Activated CD8-positive, alpha-beta memory T cell treated with anti-CD3 and anti-CD28 coated beads, Interleukin-2, amount 10 ng/mL, durations not matched to agents 7 days and 5 days (primary cell): ENCODE results near the gene DKC1. TPM values are rescaled to one million over a fixed set of nuclear protein-coding genes. Genes with fewer than 3 reads are reported as not detected.
"Not testable (repeated sequence)": the region's sequence is repeated elsewhere in the genome, so short reads cannot be mapped to it uniquely, and the experiment has no call there.

Source experiments
- ATAC-seq: fragments of 150-1000 bp; cut with Tn5 transposase; one replicate; pipeline ENCODE4 v1.10.0; 2021; ENCODE audit warnings: moderate library complexity
- CTCF ChIA-PET: fragments of 350-600 bp; sonication (Branson Sonifier 250); formaldehyde crosslinking; loops from one replicate; lab custom pipeline; 2021; ENCODE audit warnings: antibody characterized with exemption; lab: Charles Lee
- DNase-seq: peaks from one replicate; pipeline ENCODE4 v3.0.0-alpha.2; 2020
- H3K27ac Mint-ChIP-seq: one replicate; pipeline ENCODE4 v1.8.0; 2021; ENCODE audit warnings: mild to moderate bottlenecking, mixed read lengths
- H3K27me3 Mint-ChIP-seq: one replicate; pipeline ENCODE4 v1.8.0; 2021; ENCODE audit warnings: mixed read lengths
- H3K36me3 Mint-ChIP-seq: one replicate; pipeline ENCODE4 v1.8.0; 2021; ENCODE audit warnings: mild to moderate bottlenecking, mixed read lengths
- H3K4me1 Mint-ChIP-seq: one replicate; pipeline ENCODE4 v1.8.0; 2021; ENCODE audit warnings: mixed read lengths
- H3K4me3 Mint-ChIP-seq: one replicate; pipeline ENCODE4 v1.8.0; 2021; ENCODE audit warnings: mild to moderate bottlenecking, moderate library complexity, mixed read lengths
- H3K9me3 Mint-ChIP-seq: one replicate; pipeline ENCODE4 v1.8.0; 2022; ENCODE audit warnings: low read depth, mixed read lengths
- total RNA-seq, 2 experiments: library from RNA; stranded (reverse); gene quantifications; one replicate each; pipeline ENCODE4 v1.2.3, GENCODE V29; 2021

DKC1 gene
- total RNA-seq, 2 experiments from 2014 or later = 81.0 to 116 TPM

DNA sequence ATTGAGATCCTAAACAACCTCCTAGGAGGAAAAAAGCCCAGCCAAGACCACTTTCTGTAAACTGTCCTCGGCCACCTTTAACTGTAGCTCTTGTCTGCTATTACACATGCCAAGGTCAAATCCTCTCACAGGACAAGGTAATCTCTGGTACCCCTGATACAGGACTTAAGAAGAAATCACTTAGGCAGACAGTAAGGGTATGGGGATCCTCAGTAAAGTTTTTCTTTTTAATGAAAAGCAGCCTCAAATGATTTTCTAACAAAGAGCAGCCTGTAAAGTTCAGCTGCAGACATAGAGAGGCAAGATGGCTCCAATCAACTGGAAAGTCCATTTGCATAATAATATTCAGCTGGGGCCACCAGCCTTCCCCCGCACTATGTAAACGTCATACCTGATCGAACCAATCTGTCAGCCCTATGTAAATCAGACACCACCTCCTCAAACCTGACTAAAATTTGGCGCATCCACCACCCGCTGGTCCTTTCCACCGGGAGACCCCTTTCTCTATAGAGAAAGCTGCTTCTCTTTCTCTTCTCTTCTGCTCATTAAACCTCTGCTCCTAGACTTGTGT is 57.2 kb downstream of the DKC1 start:
- no peak for ATAC-seq
- H3K36me3 Mint-ChIP-seq = no peaks in the 10 kb centered on the region

DNA sequence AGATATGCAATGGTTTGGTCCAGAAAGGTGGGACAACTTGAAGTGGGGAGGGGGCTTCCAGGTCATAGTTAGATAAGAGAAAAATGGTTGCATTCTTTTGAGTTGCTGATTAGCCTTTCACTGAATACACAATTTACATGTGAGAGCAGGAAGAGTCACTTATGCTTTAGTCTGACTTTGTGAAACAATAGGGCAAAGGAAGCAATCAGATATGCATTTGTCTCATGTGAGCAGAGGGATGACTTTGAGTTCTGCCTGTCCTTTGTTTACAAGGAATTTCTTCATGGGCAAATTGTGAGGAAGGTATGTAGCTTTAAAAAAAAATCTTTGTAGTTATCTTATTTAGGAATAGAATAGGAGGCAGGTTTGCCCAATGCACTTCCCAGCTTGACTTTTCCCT is 58.9 kb downstream of the DKC1 start:
- no peak overlapping the region for H3K4me3 Mint-ChIP-seq
- no peaks in the 10 kb centered on the region for H3K36me3 Mint-ChIP-seq
- H3K27me3 Mint-ChIP-seq = peaks cover 10% of the 10 kb centered on the region
- H3K27ac Mint-ChIP-seq = no peak overlapping the region
- CTCF ChIA-PET = no interaction called here
- H3K9me3 Mint-ChIP-seq = no peaks in the 10 kb centered on the region
- ATAC-seq (no peak), DNase-seq (no peak)
- H3K4me1 Mint-ChIP-seq = no peaks in the 10 kb centered on the region

More for the DNA sequence above, 57.2 kb downstream of the DKC1 start:
- peaks cover 15% of the 10 kb centered on the region for H3K27me3 Mint-ChIP-seq
- H3K27ac Mint-ChIP-seq = no peak overlapping the region
- H3K9me3 Mint-ChIP-seq = no peaks in the 10 kb centered on the region
- no peak overlapping the region for H3K4me3 Mint-ChIP-seq
- CTCF ChIA-PET = no interaction called here
- no peaks in the 10 kb centered on the region for H3K4me1 Mint-ChIP-seq
- DNase-seq = no peak

DNA sequence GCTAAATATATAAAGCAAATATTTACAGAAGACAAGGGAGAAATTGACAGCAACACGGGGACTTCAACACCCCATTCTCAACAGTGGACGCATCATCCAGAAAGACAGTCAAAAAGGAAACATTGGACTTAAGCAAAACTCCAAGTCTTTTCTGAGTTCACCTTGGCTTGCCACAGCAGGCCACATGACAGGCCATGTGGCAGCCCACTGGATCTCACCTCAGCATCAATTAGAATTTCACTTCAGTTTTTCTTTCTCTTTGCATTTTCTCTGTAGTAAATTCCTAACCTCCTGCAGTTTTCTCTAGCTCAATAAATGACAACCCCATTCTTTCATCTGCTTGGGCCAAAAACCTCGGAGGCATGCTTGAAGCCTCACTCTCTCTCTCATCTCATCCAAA is 59.4 kb downstream of the DKC1 start:
- DNase-seq (no peak), ATAC-seq (no peak)
- H3K4me3 Mint-ChIP-seq = no peak overlapping the region
- H3K4me1 Mint-ChIP-seq = peaks cover under 1% of the 10 kb centered on the region
- CTCF ChIA-PET = no interaction called here
- no peaks in the 10 kb centered on the region for H3K9me3 Mint-ChIP-seq
- H3K36me3 Mint-ChIP-seq = no peaks in the 10 kb centered on the region
- peaks cover 10% of the 10 kb centered on the region for H3K27me3 Mint-ChIP-seq
- H3K27ac Mint-ChIP-seq = no peak overlapping the region

DNA sequence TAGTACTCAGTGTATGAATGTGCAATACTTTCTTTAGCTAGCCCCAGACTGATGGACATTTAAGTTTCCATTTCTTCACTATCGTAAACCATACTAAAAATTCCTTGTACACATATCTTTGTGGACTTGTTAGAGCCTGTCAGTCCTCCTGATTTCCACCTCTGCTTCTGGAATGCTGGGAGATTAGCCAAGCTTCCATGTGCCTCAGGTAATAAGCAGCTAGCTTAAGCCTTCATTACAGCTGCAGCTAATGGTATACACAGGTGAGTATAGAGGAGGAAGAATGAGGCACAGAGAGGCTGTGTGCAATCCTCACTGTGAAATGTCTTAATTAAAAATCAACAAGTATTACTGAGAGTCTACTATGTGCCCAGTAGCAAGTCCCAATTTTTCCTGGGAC is 62.0 kb downstream of the DKC1 start:
- CTCF ChIA-PET = no interaction called here
- Mint-ChIP-seq H3K4me3 (no peak overlapping the region), H3K9me3 (no peaks in the 10 kb centered on the region), H3K36me3 (no peaks in the 10 kb centered on the region), H3K27ac (no peak overlapping the region), H3K4me1 (peaks cover 21% of the 10 kb centered on the region), H3K27me3 (peaks cover 7% of the 10 kb centered on the region)
- no peak for ATAC-seq
- no peak for DNase-seq

DNA sequence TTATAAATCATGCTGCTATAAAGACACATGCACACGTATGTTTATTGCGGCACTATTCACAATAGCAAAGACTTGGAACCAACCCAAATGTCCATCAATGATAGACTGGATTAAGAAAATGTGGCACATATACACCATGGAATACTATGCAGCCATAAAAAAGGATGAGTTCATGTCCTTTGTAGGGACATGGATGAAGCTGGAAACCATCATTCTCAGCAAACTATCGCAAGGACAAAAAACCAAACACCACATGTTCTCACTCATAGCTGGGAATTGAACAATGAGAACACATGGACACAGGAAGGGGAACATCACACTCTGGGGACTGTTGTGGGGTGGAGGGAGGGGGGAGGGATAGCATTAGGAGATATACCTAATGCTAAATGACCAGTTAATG is 62.9 kb downstream of the DKC1 start:
- H3K27me3 Mint-ChIP-seq, H3K4me3 Mint-ChIP-seq, H3K36me3 Mint-ChIP-seq, DNase-seq, H3K9me3 Mint-ChIP-seq, ATAC-seq, H3K27ac Mint-ChIP-seq, CTCF ChIA-PET: not testable (repeated sequence)
- peaks cover 25% of the 10 kb centered on the region for H3K4me1 Mint-ChIP-seq

Other genes starting within 250 kb of the DKC1 start
- gene FAM3A, start 246.6 kb upstream of the DKC1 start, total RNA-seq = 10 to 100 TPM; 21.5 to 31.7 TPM
- gene G6PD, start 216.0 kb upstream of the DKC1 start, total RNA-seq = 100 to 1,000 TPM; 116 to 117 TPM
- gene IKBKG, start 215.2 kb upstream of the DKC1 start, total RNA-seq = 10 to 100 TPM; 53.0 to 58.1 TPM
- not detected for gene CTAG1A, start 177.7 kb upstream of the DKC1 start, total RNA-seq
- gene CTAG1B, start 143.6 kb upstream of the DKC1 start, total RNA-seq = not detected
- 10 to 100 TPM; 30.3 to 31.6 TPM for gene CTAG2, start 109.3 kb upstream of the DKC1 start, total RNA-seq
- 10 to 100 TPM; 20.0 to 26.6 TPM for gene GAB3, start 11.8 kb upstream of the DKC1 start, total RNA-seq
- 10 to 100 TPM; 29.0 to 37.4 TPM for gene MPP1, start 42.6 kb downstream of the DKC1 start, total RNA-seq
- under 1 TPM in 1 of 2 experiments, not detected in 1; 0.26 TPM for gene SMIM9, start 71.8 kb downstream of the DKC1 start, total RNA-seq
- gene F8A1, start 123.5 kb downstream of the DKC1 start, total RNA-seq = 10 to 100 TPM; 49.0 to 56.9 TPM